GM12878 (cell line): ENCODE results near the gene INTS7. TPM values are rescaled to one million over a fixed set of nuclear protein-coding genes. Genes with fewer than 3 reads are reported as not detected.

Source experiments
- ATAC-seq: fragments of 200-7000 bp; cut with Tn5 transposase; 3 replicates; pipeline ENCODE4 v1.9.1; 2020; ENCODE audit warnings: mild to moderate bottlenecking, moderate library complexity
- BruUV-seq: library from RNA; stranded (reverse); fragments of 400-500 nt; replicated peaks from 2 replicates; lab custom pipeline; 2021; lab: Mats Ljungman, UMichigan
- CTCF ChIA-PET: fragments of 300-600 bp; sonication (Branson Sonifier 250); formaldehyde crosslinking; extraction: SDS; loops from one replicate; lab custom pipeline; 2021; ENCODE audit warnings: inconsistent platforms; lab: Yijun Ruan, JAX
- POLR2A ChIA-PET: fragments of 350-600 bp; formaldehyde crosslinking; extraction: SDS; loops from one replicate; lab custom pipeline; 2021; ENCODE audit warnings: inconsistent platforms; lab: Charles Lee
- RAD21 ChIA-PET: fragments of 300-600 bp; sonication (Branson Sonifier 250); formaldehyde crosslinking; loops from one replicate; lab custom pipeline; 2023; ENCODE audit warnings: antibody characterized with exemption; ENCODE audit not compliant: unreplicated experiment; lab: Charles Lee
- SMC1A ChIA-PET: fragments of 300-600 bp; sonication (Branson Sonifier 250); formaldehyde crosslinking; loops from one replicate; lab custom pipeline; 2023; ENCODE audit not compliant: unreplicated experiment, uncharacterized antibody; lab: Charles Lee
- DNase-seq: peaks from one replicate; pipeline ENCODE4 v3.0.0-alpha.2; 2011; ENCODE audit warnings: low read depth, low spot score
- FAIRE-seq: peaks from 3 replicates; lab custom pipeline; 2011; peaks lifted over from hg19 to GRCh38; lab: Jason Lieb, UNC
- H2AFZ ChIP-seq: 2 replicates; pipeline ENCODE4 v1.6.0; 2011; ENCODE audit warnings: low read depth, low read length, control low read depth; ENCODE audit not compliant: control insufficient read depth
- H3K27ac ChIP-seq: 2 replicates; pipeline ENCODE4 v1.5.1; 2011; ENCODE audit warnings: control low read depth; ENCODE audit not compliant: control insufficient read depth, insufficient read depth
- H3K27me3 ChIP-seq, 2 experiments: replicated peaks in 1 of 2; 2 replicates each; pipeline versions ENCODE4 v1.6.0 to v1.6.1; 2011; ENCODE audit warnings: low read length in 1 of 2; ENCODE audit not compliant: control insufficient read depth in 2 of 2, insufficient read depth in 2 of 2
- H3K36me3 ChIP-seq, 2 experiments: 2 replicates each; pipeline ENCODE4 v1.5.1; 2011; ENCODE audit warnings: low read length in 1 of 2; ENCODE audit not compliant: control insufficient read depth in 2 of 2, insufficient read depth in 2 of 2
- H3K4me1 ChIP-seq: 2 replicates; pipeline ENCODE4 v1.6.1; 2011; ENCODE audit warnings: mild to moderate bottlenecking, low read length, moderate library complexity, mixed read lengths; ENCODE audit not compliant: control insufficient read depth, insufficient read depth
- H3K4me2 ChIP-seq: 2 replicates; pipeline ENCODE4 v1.6.0; 2011; ENCODE audit warnings: control low read depth; ENCODE audit not compliant: control insufficient read depth, insufficient read depth
- H3K4me3 ChIP-seq: fragments of 200-600 bp; sonication (generic); 2 replicates; pipeline ENCODE4 v1.5.1; 2016
- H3K79me2 ChIP-seq: 2 replicates; pipeline ENCODE4 v1.6.0; 2011; ENCODE audit warnings: low read length; ENCODE audit not compliant: control insufficient read depth, insufficient read depth
- H3K9ac ChIP-seq: 2 replicates; pipeline ENCODE4 v1.8.0; 2011; ENCODE audit warnings: low read length, control low read depth, mixed read lengths; ENCODE audit not compliant: control insufficient read depth, insufficient read depth
- H3K9me3 ChIP-seq: replicated peaks from 3 replicates; pipeline ENCODE4 v1.5.1; 2011; ENCODE audit warnings: mild to moderate bottlenecking, low read length; ENCODE audit not compliant: control insufficient read depth, insufficient read depth
- H4K20me1 ChIP-seq: 2 replicates; pipeline ENCODE4 v1.6.0; 2011; ENCODE audit not compliant: control insufficient read depth, insufficient read depth
- EED ChIP-seq: sonication (generic); IDR thresholded peaks from 2 replicates; pipeline ENCODE4 v1.6.1; 2016; ENCODE audit warnings: antibody characterized with exemption, low read depth
- PAX5 ChIP-seq: IDR thresholded peaks from 2 replicates; pipeline ENCODE4 v1.6.1; 2011; ENCODE audit warnings: low read depth, low read length, borderline replicate concordance
- WGBS: methylation state at CpG from one replicate; pipeline ENCODE4 v1.1.6; 2016; ENCODE audit warnings: low lambda C conversion rate; ENCODE audit not compliant: insufficient replicate concordance, insufficient coverage; ENCODE audit errors: missing lambda C conversion rate; 5-methylcytosine and 5-hydroxymethylcytosine counted together
- in situ Hi-C: fragments of 300-500 bp; cut with MboI; formaldehyde crosslinking; loops from 9 replicates; pipeline ENCODE4 v1.14.3; 2018; ENCODE audit warnings: mixed read lengths
- intact Hi-C: fragments of 100-400 bp; cut with micrococcal nuclease; formaldehyde crosslinking; loops from one replicate; pipeline ENCODE4 v1.14.2; 2022; ENCODE audit not compliant: unreplicated experiment
- polyA plus RNA-seq, 11 experiments: library from polyadenylated mRNA; depleted of rRNA in 4 of 11; unstranded in 6 of 11; stranded (reverse) in 5 of 11; fragments of >200 nt; fragmentation: Nextera tagmentation in 4 of 11; fragmentation: Illumina TruSeq in 1 of 11; extraction: Ambion mirVana in 4 of 11; extraction: Trizol in 1 of 11; gene quantifications; 1 replicate in 1 of 11; 2 replicates in 10 of 11; pipeline versions ENCODE4 v1.2.1 to v1.2.3, GENCODE V29; 2011 to 2016; ENCODE audit warnings: inconsistent platforms in 2 of 11, missing spikeins in 2 of 11, low read depth in 1 of 11
- total RNA-seq, 4 experiments: library from RNA; depleted of rRNA in 3 of 4; stranded (reverse); fragments of >200 nt in 3 of 4; fragmentation: Illumina TruSeq in 1 of 4; extraction: Trizol in 1 of 4; gene quantifications; 2 replicates each; pipeline versions ENCODE4 v1.2.1 to v1.2.3, GENCODE V29; 2013 to 2021
- TF ChIP-seq, protein P1 (sequence below): fragments of 450-650 bp; conservative IDR thresholded peaks from 2 replicates; pipeline ENCODE4 v1.6.1; 2017; ENCODE audit warnings: mild to moderate bottlenecking, moderate library complexity
- TF ChIP-seq, protein P2 (sequence below): fragments of 450-650 bp; IDR thresholded peaks from 2 replicates; pipeline ENCODE4 v1.6.1; 2016; ENCODE audit warnings: mild to moderate bottlenecking

INTS7 gene
- total and polyA plus RNA-seq, 10 of the 15 experiments (the other 5 are each of a cell fraction or from before 2014, with no cell fraction given) = 17.1 to 49.1 (median 26.8) TPM

DNA sequence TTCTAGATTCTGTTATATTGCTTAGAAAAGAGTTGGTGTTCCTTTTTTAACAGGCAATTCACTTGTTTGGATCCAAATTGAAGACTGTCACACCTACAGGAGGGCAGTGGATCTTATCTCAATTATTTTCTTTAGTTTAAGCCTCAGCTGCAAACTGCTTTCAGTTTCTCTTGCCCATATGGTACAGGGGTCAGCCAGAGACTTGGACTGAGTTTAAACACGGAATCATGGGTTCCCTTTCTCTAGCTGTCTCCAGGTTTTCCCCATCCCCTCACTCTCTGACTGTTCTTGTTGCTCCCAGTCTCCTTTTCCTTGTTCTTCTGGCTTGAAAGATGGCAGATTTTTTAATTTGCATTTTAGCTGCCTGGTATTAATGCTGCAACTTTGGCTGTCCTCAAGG, 18.6 kb upstream of the INTS7 start:
- no peaks in the 10 kb centered on the region; the same call in none of the 2 replicates for H3K79me2 ChIP-seq
- intact Hi-C loops = no loop called here
- H3K4me2 ChIP-seq = no peak overlapping the region
- ATAC-seq (no peak), DNase-seq (no peak)
- BruUV-seq = no TSS peak
- ChIA-PET RAD21 (no interaction called here), CTCF (interaction anchor here (0.5 to 2.5 kb wide), 5 partner anchors 9 to 30 kb away, joined by 3 to 9 read pairs (median 5); partner anchors contain the start of genes DTL and INTS7)
- no peak overlapping the region for H3K27ac ChIP-seq
- in situ Hi-C loops = no loop called here
- H3K4me3 ChIP-seq = no peak overlapping the region
- H3K4me1 ChIP-seq = no peaks in the 10 kb centered on the region
- TF ChIP-seq PAX5 (no peak), EED (no peak)
- TF ChIP-seq, protein P1, sequence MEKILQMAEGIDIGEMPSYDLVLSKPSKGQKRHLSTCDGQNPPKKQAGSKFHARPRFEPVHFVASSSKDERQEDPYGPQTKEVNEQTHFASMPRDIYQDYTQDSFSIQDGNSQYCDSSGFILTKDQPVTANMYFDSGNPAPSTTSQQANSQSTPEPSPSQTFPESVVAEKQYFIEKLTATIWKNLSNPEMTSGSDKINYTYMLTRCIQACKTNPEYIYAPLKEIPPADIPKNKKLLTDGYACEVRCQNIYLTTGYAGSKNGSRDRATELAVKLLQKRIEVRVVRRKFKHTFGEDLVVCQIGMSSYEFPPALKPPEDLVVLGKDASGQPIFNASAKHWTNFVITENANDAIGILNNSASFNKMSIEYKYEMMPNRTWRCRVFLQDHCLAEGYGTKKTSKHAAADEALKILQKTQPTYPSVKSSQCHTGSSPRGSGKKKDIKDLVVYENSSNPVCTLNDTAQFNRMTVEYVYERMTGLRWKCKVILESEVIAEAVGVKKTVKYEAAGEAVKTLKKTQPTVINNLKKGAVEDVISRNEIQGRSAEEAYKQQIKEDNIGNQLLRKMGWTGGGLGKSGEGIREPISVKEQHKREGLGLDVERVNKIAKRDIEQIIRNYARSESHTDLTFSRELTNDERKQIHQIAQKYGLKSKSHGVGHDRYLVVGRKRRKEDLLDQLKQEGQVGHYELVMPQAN = no peak
- TF ChIP-seq, protein P2, sequence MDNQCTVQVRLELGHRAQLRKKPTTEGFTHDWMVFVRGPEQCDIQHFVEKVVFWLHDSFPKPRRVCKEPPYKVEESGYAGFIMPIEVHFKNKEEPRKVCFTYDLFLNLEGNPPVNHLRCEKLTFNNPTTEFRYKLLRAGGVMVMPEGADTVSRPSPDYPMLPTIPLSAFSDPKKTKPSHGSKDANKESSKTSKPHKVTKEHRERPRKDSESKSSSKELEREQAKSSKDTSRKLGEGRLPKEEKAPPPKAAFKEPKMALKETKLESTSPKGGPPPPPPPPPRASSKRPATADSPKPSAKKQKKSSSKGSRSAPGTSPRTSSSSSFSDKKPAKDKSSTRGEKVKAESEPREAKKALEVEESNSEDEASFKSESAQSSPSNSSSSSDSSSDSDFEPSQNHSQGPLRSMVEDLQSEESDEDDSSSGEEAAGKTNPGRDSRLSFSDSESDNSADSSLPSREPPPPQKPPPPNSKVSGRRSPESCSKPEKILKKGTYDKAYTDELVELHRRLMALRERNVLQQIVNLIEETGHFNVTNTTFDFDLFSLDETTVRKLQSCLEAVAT = no peak
- TF ChIP-seq, all 136 proteins: peak for 0
- H3K9ac ChIP-seq = no peak overlapping the region
- no peak for FAIRE-seq
- no peaks in the 10 kb centered on the region for H3K27me3 ChIP-seq
- H3K36me3 ChIP-seq = peaks cover 12 to 18% of the 10 kb centered on the region in 2 experiments
- WGBS = 95% methylated on average over 1 of the region's 1 CpG
- H4K20me1 ChIP-seq = no peaks in the 10 kb centered on the region
- H3K9me3 ChIP-seq = peaks cover 11% of the 10 kb centered on the region; the same call in 2 of the 3 replicates
- H2AFZ ChIP-seq = no peak overlapping the region
- SMC1A ChIA-PET = no interaction called here
- POLR2A ChIA-PET = no interaction called here
